NCI-H2029 treated with DMSO at 0.1 percent for 48 hours (cell line): ENCODE results near the gene CCDC86.
"Not testable (repeated sequence)": the region's sequence is repeated elsewhere in the genome, so short reads cannot be mapped to it uniquely, and the experiment has no call there.

Experiments used
- DNase-seq: peaks from one replicate; lab custom pipeline; 2025; lab: John Stamatoyannopoulos, UW

Gene CCDC86, protein sequence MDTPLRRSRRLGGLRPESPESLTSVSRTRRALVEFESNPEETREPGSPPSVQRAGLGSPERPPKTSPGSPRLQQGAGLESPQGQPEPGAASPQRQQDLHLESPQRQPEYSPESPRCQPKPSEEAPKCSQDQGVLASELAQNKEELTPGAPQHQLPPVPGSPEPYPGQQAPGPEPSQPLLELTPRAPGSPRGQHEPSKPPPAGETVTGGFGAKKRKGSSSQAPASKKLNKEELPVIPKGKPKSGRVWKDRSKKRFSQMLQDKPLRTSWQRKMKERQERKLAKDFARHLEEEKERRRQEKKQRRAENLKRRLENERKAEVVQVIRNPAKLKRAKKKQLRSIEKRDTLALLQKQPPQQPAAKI

DNA sequence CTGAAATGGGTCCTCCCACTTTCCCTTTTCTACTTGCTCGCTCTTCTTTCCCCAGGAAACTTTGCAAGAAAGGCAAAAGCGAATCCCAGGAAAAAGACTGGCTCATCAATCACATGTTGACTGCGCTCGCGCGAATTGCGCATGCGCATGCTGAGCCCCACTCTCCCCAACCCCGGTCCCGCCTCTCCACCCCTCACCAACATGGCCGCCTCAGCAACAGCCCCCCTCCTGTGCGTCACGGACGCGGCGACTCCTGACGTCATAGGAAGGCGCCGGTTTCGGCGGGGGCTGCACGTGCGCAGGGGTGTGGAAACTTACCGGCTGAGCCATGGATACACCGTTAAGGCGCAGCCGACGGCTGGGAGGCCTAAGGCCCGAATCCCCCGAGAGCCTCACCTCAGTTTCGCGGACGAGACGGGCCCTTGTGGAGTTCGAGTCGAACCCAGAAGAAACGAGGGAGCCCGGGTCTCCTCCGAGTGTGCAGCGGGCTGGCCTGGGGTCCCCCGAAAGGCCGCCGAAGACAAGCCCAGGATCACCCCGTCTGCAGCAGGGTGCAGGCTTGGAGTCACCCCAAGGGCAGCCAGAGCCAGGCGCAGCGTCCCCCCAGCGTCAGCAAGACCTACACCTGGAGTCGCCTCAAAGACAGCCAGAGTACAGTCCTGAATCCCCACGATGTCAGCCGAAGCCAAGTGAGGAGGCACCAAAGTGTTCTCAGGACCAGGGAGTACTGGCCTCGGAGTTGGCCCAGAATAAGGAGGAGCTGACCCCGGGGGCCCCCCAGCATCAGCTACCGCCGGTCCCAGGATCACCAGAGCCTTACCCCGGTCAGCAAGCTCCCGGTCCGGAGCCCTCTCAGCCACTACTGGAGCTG is at the start of gene CCDC86:
CCDC86 (plus strand) TSS at position 317 of the 871 bp plus-strand sequence; CDS start at position 329, 12 bp downstream.
- peak; percentile 57 for DNase-seq

DNA sequence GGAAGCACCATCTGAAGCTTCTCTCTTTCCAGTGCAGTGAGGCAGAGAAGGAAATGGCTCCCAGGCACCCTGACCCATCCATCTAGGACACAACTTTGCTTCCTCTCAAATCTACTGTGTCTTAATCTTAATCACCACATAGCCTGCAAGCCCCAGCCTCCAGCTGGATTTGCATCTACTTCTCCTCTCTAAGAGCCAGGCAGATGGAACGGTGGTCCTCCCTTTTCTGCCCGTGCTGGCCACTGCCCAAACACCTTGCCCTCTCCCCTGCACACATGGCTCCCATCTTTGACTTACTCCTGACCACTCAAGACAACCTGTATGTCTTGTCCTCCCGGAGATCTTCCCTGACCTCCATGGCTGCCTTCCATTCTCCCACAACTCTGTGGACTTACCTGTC is 49.4 kb upstream of the CCDC86 start:
- no peak for DNase-seq

DNA sequence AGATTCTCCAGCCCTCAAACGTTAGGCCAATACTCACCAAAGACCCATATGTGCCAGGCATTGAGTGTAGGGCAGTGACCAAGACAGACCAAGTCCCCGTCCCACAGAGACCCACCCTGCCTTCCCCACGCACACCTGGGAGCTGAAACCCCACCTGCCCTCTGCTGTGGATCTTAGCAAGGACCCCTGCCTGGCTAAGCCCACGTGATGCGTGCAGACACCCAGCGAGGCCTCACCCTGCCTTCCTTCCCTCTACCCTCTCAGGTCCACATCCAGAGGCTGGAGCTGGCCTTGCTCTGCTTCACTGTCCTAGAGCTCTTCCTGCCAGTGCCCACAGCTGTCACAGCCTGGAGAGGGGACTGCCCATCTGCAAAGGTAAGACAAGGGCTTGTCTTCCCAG is 46.6 kb upstream of the CCDC86 start:
- DNase-seq = no peak

DNA sequence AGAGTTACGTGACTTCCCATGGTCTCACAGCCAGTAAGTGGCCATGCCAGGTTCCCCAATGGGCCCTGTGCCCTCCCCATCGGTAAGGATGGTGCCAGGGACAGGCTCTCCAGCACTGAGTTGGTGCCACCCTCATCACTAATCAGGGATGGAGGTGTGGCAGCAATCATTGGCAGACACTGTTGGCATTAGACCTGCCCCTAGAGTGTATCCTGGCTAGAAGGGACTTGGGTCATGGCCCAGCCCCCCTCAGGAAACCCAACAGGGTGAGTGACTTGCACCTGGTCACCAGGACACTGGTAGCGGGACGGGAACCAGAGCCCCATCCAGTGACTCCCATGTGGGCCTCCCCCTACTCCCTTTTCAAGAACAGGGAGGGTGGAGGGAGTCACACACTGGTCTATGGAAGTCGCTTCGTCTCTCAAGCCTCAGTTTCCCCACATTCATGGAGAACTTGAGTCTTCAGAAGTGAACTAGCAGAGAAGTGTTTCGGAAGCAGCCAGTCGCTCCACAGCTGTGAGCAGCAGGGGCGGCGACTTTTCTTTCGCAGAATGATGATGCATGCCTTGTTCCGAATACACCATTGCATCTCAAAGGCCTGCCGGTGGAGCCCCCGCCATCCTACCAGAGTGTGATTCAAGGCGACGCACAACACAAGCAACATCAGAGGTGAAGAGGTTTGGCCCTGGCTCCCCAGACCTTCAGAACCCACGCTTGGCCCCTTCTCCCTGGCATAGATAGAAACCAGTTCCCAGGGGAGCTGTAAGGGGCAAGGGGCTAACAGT is 43.9 kb upstream of the CCDC86 start:
- DNase-seq = no peak

DNA sequence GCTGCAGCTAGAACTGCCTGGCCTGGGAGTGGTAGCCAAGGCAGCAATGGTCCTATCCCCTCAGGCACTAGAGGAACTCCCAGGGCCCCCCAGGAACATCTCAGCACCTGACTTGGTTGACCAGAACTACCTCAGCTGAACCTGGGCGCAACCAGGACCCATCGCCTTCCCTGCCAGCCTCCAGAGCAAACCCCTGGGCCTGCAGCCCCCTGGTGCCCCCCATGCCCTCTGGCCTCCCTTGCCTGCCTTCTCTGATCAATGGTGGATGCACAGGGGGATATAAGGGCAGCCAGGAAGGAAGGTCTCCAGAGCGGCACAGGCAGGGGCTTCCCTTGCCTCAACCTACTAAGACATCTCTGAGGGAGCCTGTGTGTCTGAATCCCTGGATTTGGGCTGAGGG is 43.3 kb upstream of the CCDC86 start:
- DNase-seq = no peak

DNA sequence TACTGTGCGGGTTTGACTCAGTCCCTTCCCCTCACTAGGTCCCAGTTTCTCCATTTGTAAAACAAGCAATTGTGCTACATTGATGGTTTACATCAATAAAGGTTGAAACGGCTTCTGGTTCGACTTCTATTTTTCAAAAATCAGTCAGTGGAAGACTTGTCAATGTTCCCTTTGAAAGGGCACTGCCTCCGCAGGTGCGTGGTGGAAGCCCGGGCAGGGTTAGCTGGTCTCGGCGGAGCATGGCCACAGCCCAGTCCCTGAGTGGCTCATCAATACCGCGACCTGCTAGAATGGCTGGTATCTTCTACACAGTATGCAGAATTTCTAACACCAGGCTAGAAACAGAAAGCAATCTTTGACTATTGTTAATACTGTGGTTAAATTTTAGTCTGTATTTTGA is 40.7 kb upstream of the CCDC86 start:
- no peak for DNase-seq

DNA sequence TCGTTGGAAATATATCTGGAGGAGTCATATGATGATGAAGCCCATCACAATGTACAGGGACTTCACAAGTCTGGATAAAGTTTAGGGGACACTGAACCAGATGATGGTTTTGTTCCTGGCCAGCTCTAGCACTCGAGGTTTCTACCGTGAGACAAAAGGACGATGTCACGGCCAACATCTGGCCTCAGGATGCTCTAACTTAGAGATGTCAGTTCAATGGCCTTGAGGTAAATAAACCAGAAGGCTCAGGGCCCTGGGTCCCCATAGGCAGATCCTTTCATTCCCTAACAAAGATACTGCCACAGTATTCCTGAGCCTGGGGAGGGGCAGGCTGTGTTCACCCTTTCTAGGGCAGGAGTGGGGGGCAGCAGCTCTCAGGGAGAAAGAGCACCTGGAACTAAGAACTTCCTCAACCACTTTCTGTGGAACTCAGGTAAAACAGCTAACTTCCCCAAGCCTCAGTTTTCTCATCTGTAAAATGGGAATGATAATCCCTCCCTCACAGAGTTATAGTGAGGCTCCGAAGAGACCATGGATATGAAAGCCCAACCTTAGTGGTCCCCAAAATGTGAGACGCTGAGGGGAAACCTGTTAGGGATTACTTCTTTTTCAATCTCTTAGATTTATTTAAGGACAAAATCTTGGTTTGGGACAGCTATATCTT is 38.5 kb upstream of the CCDC86 start:
- DNase-seq = no peak

DNA sequence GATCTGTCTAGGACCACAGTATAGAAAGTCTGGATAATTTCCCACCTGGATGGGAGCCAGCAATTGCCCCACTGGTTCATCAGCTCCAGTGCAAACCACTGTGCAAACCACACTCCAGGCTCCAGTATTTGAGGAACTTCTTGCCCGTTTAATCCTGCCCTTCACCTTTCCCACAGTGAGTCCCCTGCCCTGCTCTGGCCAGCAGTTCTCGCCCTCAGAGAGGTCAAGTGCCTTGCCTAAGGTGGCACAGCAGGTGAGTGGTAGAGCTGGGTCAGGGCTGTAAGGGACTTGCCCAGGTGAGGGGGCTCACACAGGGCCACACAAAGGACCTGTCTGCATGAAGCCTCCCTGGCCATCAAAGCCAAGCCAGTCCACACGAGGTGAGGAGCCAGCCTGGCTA is 32.7 kb upstream of the CCDC86 start:
- no peak for DNase-seq

DNA sequence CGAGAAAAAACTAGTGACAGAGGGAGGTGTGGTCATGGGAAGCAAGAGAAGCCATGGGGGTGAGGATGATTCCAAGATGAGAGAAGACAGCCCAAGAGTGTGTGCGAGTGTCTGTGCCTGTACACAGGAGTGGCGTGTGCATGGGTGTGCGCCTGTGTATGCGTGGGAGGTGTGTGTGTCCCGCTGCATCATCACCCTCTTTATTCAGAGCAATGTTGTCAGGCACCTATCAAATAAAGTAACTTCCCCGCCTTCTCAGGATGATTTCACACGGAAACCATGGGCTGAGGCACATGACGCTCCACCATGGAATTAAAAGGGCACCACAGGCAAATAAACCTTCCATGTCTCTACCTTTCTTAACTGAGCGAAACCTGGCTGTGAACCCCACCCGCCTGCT is 32.2 kb upstream of the CCDC86 start:
- DNase-seq = no peak

DNA sequence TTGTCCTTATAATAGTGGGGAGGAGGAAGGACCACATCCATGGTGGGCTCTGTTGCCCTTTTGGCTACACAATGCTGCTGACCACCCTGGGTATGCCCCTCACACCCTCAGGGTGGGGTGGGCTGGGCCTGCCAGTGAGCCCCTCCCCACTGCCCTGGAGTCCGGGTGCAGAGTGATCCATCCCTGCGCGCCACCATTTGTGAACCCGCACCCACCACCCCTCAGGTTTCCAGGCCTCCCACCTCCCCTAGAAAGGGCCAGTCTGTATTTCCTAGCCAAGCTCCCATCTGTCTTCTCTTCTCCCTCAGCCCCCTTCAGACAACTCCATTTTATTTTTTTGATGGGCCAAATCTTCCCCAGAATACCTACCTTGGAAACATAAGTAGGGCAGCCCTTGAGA is 31.8 kb upstream of the CCDC86 start:
- no peak for DNase-seq

DNA sequence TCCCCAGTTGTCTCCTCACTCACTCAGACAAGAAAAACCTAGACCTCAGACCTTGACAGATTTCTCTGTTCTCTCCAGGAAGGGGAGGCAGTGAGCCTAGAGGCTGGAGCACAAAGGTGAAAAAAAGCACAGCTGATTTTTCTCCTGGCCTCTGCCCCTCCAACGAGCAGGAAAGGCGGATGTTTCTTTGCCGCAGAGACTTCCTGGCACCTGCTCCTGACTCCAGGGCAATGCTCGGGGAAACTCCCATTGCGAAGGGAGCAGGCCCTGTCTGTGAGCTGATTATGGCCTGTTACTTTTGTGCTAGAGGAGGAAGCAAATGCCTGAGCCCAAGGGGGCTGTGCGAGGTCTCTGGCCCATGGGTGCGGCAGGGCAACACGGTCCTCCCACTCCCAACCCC is 31.3 kb upstream of the CCDC86 start:
- no peak for DNase-seq

DNA sequence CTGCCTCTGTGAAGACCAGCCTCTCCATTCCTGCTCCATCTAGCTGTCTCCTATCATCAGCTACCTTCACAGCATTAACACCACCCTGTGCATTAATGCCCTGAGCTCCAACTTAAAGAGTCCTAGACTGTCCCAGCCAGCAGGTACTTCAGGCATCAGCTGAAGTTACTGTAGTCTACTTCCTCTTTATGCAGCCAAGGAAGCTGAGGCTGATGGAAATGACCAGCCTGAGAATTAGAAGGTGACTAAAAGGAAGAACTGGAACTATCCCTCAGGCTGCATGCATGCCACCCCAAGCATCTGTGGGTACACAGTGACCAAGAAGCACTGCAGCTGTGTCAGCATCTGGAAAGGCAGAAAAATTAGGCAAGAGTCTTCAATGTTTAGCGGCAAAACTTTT is 28.6 kb upstream of the CCDC86 start:
- no peak for DNase-seq

DNA sequence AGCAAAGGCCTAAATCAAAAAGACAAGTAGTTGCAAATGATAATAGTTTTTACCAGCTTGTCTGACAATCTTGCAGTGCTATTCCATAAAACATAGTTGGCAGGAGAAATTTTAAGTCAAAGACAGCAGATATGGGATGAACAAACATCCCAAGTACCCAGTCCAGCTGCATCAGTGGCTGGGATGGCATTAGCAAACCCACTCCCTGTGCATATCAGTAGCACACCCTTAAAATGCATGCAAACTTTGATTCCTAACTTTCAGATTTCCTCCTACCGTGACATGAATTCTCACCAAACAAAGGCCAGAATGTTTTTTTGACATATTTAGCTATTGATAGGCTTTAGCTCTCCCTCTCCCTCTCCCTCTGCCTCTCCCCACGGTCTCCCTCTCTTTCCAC is 27.8 kb upstream of the CCDC86 start:
- DNase-seq = no peak

DNA sequence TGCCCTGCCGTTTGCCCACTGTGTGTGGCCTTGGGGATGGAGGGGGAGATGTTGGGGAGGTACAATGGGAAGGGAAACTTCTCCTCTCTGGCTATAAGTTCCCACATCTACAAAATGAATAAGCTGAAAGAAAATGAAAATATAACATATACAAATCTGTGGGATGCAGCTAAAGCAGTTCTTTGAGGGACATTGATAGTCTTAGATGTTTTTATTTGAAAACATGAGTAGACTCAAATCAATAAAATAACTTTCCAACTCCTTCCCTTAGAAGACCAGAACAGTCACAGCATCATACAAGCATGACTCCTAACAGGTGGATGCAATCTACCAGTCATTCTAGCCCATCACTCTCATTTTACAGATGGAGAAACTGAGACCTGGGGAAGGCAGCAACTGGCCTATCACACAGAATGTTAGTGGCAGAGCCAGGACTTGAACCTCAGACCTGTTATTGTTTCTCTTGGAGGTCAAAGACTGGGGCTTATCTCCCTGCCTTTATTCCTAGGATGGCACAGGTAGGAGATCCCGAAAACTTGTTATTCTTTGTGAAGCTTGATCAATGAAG is 25.2 kb upstream of the CCDC86 start:
- DNase-seq = no peak

DNA sequence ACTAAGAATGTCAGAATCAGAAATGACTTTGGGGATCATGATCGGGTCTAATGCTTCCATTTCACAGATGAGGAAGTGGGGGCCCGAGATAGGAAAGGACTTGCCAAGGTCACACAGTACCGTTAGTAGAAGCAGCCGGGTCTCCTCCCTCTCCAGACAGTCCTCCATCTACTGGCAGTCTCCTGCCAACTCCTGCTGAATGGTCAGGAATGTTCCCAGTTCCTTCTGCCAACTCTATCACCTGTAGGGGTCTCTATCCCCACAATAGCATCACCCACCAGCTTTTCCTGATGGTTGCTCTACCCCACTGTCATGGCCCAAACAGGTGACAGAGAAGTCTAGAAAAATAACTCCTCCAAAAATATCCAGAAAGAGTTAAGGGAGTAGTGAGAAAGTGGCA is 23.9 kb upstream of the CCDC86 start:
- DNase-seq = no peak

DNA sequence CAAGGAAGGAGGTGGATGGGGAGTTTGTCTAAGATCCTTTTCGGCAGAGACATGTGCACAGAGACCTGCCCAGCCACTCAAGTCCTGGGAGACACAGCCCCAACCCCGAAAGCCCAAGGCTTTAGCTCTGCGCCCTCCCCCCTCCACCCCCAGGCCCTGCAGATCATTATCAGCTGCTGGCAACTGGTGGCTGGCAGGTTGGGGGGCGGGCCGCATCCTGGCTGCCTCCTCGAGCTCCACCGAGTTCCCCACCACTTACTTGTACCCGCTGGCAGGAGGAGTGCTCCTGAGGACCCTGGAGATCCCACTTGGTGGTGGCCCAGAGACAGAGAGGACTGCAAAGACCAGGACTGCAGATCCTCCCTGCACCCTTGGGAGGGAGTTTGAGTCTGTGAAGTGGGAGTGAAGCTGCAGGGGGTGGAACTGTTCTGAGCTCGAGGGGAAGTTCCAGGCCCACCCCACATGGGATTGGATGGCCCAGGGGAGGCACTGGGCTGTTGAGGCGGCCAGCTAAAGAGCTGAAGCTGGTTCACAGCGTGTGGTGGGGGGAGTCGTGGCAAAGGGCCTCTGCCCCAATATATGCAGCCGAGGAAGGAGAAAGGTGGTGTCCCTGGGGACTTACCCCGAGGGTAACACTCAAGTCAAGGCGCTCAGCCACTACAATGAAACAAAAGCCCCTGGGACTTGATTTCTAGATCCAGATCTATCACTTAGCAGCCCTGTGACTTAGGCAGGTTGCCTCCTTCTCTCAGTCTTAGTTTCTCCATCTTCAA is 19.9 kb upstream of the CCDC86 start:
- DNase-seq = no peak

DNA sequence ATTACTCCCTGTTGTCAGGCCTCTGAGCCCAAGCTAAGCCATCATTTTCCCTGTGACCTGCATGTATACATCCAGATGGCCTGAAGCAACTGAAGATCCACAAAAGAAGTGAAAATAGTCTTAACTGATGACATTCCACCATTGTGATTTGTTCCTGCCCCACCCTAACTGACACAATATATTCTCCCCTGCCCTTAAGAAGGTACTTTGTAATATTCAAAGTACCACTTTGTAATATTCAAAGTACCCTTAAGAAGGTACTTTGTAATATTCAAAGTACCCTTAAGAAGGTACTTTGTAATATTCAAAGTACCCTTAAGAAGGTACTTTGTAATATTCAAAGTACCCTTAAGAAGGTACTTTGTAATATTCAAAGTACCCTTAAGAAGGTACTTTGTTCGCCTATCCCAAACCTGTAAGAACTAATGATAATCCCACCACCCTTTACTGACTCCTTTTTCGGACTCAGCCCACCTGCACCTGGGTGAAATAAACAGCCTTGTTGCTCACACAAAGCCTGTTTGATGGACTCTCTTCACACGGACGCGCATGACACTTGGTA is 18.1 kb upstream of the CCDC86 start:
- not testable (repeated sequence) for DNase-seq

DNA sequence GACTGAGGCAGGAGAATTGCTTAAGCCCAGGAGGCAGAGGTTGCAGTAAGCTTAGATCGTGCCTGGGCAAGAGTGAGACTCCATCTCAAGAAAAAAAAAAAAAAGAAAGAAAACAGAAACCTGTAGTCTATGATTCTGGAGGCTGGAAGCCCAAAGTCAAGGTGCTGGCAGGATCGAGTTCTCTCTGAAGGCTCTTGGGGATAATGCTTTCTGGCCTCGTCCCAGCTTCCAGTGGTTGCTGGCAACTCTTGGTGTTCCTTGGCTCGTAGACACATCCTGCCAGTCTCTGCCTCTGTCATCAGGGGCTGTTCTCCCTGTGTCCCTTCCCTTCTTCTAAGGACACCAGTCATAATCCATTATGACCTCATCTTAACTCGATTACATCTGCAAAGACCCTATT is 16.8 kb upstream of the CCDC86 start:
- DNase-seq = no peak

DNA sequence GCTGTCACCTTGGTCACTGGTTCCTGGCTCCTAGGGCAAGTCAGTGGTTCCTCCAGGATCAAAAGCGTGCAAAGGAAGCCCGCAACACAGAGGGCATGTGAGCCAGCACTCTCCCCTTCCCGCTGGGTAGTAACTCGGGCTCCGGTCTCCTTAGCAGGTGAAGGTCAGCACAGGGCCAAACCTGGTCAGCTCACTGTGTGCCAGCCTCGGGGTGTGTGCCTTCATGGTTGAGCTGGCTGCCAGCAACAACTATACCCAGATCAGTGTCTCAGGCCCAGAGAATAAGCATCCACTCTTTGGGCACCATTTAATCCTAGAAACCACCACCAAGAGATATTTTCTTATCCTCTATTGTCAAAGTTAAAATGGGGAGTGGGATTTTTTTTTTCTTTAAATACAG is 16.1 kb upstream of the CCDC86 start:
- DNase-seq = no peak

DNA sequence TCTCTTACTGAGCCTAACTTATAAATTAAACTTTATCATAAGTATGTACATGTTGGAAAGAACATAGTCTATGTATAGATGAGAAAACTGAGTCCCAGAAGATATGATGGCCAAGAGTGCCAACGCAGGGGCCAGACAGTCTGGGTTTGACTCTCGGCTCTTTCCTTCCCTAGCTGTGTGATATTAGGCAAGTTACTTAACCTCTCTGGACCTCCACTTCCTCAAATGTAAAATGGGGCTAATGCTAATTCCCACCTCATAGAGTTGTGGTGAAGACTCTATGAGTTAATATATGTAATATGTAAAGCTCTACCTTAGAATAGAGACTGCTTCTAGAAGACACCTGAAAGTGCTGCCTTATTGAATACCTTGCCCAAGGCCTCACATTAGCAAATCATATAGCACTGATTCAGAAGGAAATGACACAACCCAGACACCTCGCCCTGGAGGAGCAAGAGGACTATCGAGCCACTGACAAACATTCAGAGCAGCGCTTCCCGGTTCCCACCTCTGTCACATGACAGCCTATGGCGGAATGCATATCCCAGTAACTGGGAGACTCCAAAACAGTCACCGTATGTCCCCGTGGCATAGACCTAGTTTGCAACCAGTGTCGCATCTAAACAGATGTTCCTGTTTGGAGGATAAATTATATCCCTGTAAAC is 11.3 kb upstream of the CCDC86 start:
- DNase-seq = no peak
